ENCODE data around the gene NRXN3.

DNA sequence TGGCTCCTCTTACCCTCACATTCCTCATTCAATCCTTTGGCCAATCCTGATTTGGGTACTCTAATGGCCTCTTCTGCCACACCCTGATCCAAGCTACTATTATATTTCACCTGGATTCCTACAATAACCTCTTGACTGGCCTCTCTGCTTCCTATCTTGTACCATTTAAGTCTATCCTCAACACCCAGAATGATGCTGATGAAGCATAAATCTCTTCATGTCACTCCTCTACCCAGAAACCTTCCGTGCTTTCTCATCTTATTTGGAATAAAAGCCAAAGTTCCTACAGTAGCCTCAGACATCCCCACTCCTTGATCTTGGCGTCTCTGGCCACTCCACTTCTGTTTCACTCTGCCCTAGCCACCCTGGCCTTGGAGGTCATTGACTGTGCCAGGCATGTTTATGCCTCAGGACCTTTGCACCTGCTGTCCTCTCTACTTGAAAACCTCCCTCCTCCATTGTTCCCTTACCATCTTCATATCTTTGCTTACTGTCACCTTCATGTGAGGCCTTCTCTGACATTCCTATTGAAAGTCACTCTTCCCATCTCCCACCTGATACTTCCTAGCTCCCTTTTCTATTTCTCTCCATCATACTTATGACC, 46.4 kb upstream of the NRXN3 start:
- no peak for TF ChIP-seq POLR2A (IDR thresholded peaks at IDR 0.05)
- TF ChIP-seq, protein P1, sequence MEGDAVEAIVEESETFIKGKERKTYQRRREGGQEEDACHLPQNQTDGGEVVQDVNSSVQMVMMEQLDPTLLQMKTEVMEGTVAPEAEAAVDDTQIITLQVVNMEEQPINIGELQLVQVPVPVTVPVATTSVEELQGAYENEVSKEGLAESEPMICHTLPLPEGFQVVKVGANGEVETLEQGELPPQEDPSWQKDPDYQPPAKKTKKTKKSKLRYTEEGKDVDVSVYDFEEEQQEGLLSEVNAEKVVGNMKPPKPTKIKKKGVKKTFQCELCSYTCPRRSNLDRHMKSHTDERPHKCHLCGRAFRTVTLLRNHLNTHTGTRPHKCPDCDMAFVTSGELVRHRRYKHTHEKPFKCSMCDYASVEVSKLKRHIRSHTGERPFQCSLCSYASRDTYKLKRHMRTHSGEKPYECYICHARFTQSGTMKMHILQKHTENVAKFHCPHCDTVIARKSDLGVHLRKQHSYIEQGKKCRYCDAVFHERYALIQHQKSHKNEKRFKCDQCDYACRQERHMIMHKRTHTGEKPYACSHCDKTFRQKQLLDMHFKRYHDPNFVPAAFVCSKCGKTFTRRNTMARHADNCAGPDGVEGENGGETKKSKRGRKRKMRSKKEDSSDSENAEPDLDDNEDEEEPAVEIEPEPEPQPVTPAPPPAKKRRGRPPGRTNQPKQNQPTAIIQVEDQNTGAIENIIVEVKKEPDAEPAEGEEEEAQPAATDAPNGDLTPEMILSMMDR (IDR thresholded peaks at IDR 0.05): no peak

All from heart left ventricle (tissue), 13 donors.